HCT116 (cell line): ENCODE results near the gene MLH3. TPM values are rescaled to one million over a fixed set of nuclear protein-coding genes. Genes with fewer than 3 reads are reported as not detected.

Experiments
- ATAC-seq: fragments of 200-7000 bp; cut with Tn5 transposase; 2 replicates; pipeline ENCODE4 v1.9.1; 2020; ENCODE audit warnings: mild to moderate bottlenecking, moderate library complexity
- BruUV-seq: library from RNA; stranded (reverse); fragments of 400-500 nt; replicated peaks from 2 replicates; lab custom pipeline; 2021; lab: Mats Ljungman, UMichigan
- CTCF ChIA-PET: fragments of 300-600 bp; sonication (Branson Sonifier 250); formaldehyde crosslinking; loops from one replicate; lab custom pipeline; 2021; ENCODE audit warnings: antibody characterized with exemption; lab: Charles Lee
- POLR2A ChIA-PET: fragments of 300-600, 350-600 bp; sonication (Branson Sonifier 250); formaldehyde crosslinking; loops from one replicate; lab custom pipeline; 2021; ENCODE audit warnings: antibody characterized with exemption; lab: Charles Lee
- RAD21 ChIA-PET, 2 experiments: fragments of 300-600 bp; sonication (Branson Sonifier 250); formaldehyde crosslinking; loops; one replicate each; lab custom pipeline; 2023; ENCODE audit warnings: low total read pairs in 2 of 2; ENCODE audit not compliant: uncharacterized antibody in 2 of 2, unreplicated experiment in 2 of 2, low non-redundant PET in 1 of 2; lab: Charles Lee
- DNase-seq: peaks from one replicate; pipeline ENCODE4 v3.0.0-alpha.2; 2010; ENCODE audit warnings: low read depth, low spot score
- H2AFZ ChIP-seq: fragments of 200-600 bp; shearing (Covaris generic), sonication (generic); 2 replicates; pipeline ENCODE4 v1.6.1; 2017; ENCODE audit warnings: low read depth, mixed run types, mixed read lengths, antibody characterized with exemption, low read length; ENCODE audit not compliant: poor library complexity, severe bottlenecking
- H3K27ac ChIP-seq: 2 replicates; pipeline ENCODE4 v1.5.1; 2012; ENCODE audit warnings: low read depth, low read length
- H3K27me3 ChIP-seq: fragments of 200-600 bp; sonication (generic); 2 replicates; pipeline ENCODE4 v1.6.1; 2016; ENCODE audit warnings: mixed run types, low read length, mixed read lengths; ENCODE audit not compliant: insufficient read depth
- H3K36me3 ChIP-seq, 2 experiments: fragments of 200-500 bp in 1 of 2; fragments of 200-600 bp in 1 of 2; sonication (Bioruptor generic) in 1 of 2; sonication (generic) in 1 of 2; 2 replicates each; pipeline versions ENCODE4 v1.5.1 to v1.6.1; 2014 to 2016; ENCODE audit warnings: low read length in 2 of 2, inconsistent platforms in 1 of 2, mixed read lengths in 1 of 2, mixed run types in 1 of 2; ENCODE audit not compliant: insufficient read depth in 2 of 2, control insufficient read depth in 1 of 2
- H3K4me1 ChIP-seq, 2 experiments: fragments of 200-600 bp in 1 of 2; sonication (generic) in 1 of 2; 2 replicates each; pipeline versions ENCODE4 v1.5.1 to v1.6.1; 2012 to 2017; ENCODE audit warnings: low read length in 2 of 2, inconsistent platforms in 1 of 2, mild to moderate bottlenecking in 1 of 2, mixed read lengths in 1 of 2, mixed run types in 1 of 2, moderate library complexity in 1 of 2; ENCODE audit not compliant: insufficient read depth in 2 of 2, control insufficient read depth in 1 of 2
- H3K4me2 ChIP-seq: fragments of 200-600 bp; sonication (generic); 2 replicates; pipeline ENCODE4 v1.6.1; 2017; ENCODE audit warnings: mixed run types, low read length, mixed read lengths
- H3K4me3 ChIP-seq, 2 experiments: fragments of 200-600 bp in 1 of 2; sonication (generic) in 1 of 2; replicated peaks in 1 of 2; 2 replicates each; pipeline ENCODE4 v1.5.1; 2011 to 2016; ENCODE audit warnings: low read length in 2 of 2, control low read depth in 1 of 2, low read depth in 1 of 2, mild to moderate bottlenecking in 1 of 2, mixed read lengths in 1 of 2, mixed run types in 1 of 2
- H3K79me2 ChIP-seq: fragments of 200-600 bp; sonication (generic); 2 replicates; pipeline ENCODE4 v1.6.1; 2017; ENCODE audit warnings: mild to moderate bottlenecking, mixed run types, low read length, moderate library complexity, mixed read lengths; ENCODE audit not compliant: insufficient read depth
- H3K9ac ChIP-seq: fragments of 200-600 bp; sonication (generic); 2 replicates; pipeline ENCODE4 v1.6.1; 2016; ENCODE audit warnings: low read length, mixed read lengths
- H3K9me2 ChIP-seq: fragments of 200-600 bp; sonication (generic), shearing (Covaris generic); 2 replicates; pipeline ENCODE4 v1.6.1; 2017; ENCODE audit warnings: mixed run types, mild to moderate bottlenecking, moderate library complexity; ENCODE audit not compliant: insufficient read depth
- H3K9me3 ChIP-seq, 2 experiments: fragments of 200-500 bp in 1 of 2; fragments of 200-600 bp in 1 of 2; sonication (Bioruptor generic) in 1 of 2; sonication (generic) in 1 of 2; 2 replicates each; pipeline ENCODE4 v1.6.1; 2014 to 2017; ENCODE audit warnings: low read length in 2 of 2, mixed read lengths in 2 of 2, inconsistent platforms in 1 of 2, low read depth in 1 of 2, mild to moderate bottlenecking in 1 of 2, mixed run types in 1 of 2, moderate library complexity in 1 of 2; ENCODE audit not compliant: control insufficient read depth in 1 of 2, insufficient read depth in 1 of 2
- H4K20me1 ChIP-seq: fragments of 200-600 bp; sonication (generic), shearing (Covaris generic); 2 replicates; pipeline ENCODE4 v1.6.1; 2017; ENCODE audit warnings: mixed run types, mild to moderate bottlenecking, moderate library complexity; ENCODE audit not compliant: insufficient read depth
- ATF3 ChIP-seq: IDR thresholded peaks from 2 replicates; pipeline ENCODE4 v1.6.1; 2012
- CTCF ChIP-seq, 3 experiments: fragments of 200-600 bp in 1 of 3; sonication (generic) in 1 of 3; IDR thresholded peaks in 2 of 3; conservative IDR thresholded peaks in 1 of 3; 2 replicates each; pipeline ENCODE4 v1.5.1; 2012 to 2017; ENCODE audit warnings: low read depth in 2 of 3, low read length in 2 of 3, antibody characterized with exemption in 1 of 3, borderline replicate concordance in 1 of 3, control low read depth in 1 of 3, mild to moderate bottlenecking in 1 of 3, mixed read lengths in 1 of 3, mixed run types in 1 of 3, moderate library complexity in 1 of 3; ENCODE audit not compliant: insufficient read depth in 1 of 3
- EGR1 ChIP-seq: IDR thresholded peaks from 2 replicates; pipeline ENCODE4 v1.6.1; 2012; ENCODE audit warnings: low read depth
- ELF1 ChIP-seq: IDR thresholded peaks from 2 replicates; pipeline ENCODE4 v1.6.1; 2012; ENCODE audit warnings: low read depth, borderline replicate concordance
- EZH2phosphoT487 ChIP-seq: fragments of 200-600 bp; IDR thresholded peaks from 2 replicates; pipeline ENCODE4 v1.6.1; 2018; ENCODE audit warnings: antibody characterized with exemption, borderline replicate concordance
- FOSL1 ChIP-seq: IDR thresholded peaks from 2 replicates; pipeline ENCODE4 v1.6.1; 2012; ENCODE audit warnings: low read depth
- JUND ChIP-seq: IDR thresholded peaks from 2 replicates; pipeline ENCODE4 v1.6.1; 2012
- POLR2AphosphoS5 ChIP-seq: IDR thresholded peaks from 2 replicates; pipeline ENCODE4 v1.6.1; 2011; ENCODE audit warnings: mild to moderate bottlenecking, low read depth, low read length, moderate library complexity
- REST ChIP-seq: IDR thresholded peaks from 2 replicates; pipeline ENCODE4 v1.6.1; 2012; ENCODE audit warnings: low read depth
- SP1 ChIP-seq: IDR thresholded peaks from 2 replicates; pipeline ENCODE4 v1.6.1; 2012; ENCODE audit warnings: low read depth
- TCF7L2 ChIP-seq: IDR thresholded peaks from 2 replicates; pipeline ENCODE4 v1.7.0; 2011; ENCODE audit warnings: borderline replicate concordance, inconsistent platforms; ENCODE audit not compliant: insufficient read depth, insufficient read length; ENCODE audit errors: extremely low read depth
- YY1 ChIP-seq: IDR thresholded peaks from 2 replicates; pipeline ENCODE4 v1.6.1; 2011; ENCODE audit warnings: low read length, low read depth, moderate library complexity, mild to moderate bottlenecking; ENCODE audit not compliant: insufficient replicate concordance; ENCODE audit errors: extremely low read depth
- intact Hi-C: fragments of 100-400 bp; cut with micrococcal nuclease; formaldehyde crosslinking; loops from 2 replicates; pipeline ENCODE4 v1.10.0; 2022
- total RNA-seq: library from RNA; stranded (reverse); gene quantifications from one replicate; pipeline ENCODE4 v1.2.1, GENCODE V29; 2021; ENCODE audit not compliant: unreplicated experiment

The MLH3 gene
- total RNA-seq, 1 experiment from 2014 or later, result 14.7 TPM

GRCh38 chr14:75016815-75017214 is 34.5 kb downstream of the MLH3 start:
- RAD21 ChIA-PET, result no interaction called here
- H3K27ac ChIP-seq, result no peak overlapping the region
- no peak overlapping the region for H3K4me2 ChIP-seq
- no peak for TF ChIP-seq TCF7L2
- no peak for TF ChIP-seq POLR2AphosphoS5
- TF ChIP-seq YY1, result no peak
- no peak for TF ChIP-seq FOSL1
- no peak for TF ChIP-seq CTCF (IDR thresholded peaks at IDR 0.05 in 2 of 3, conservative IDR thresholded peaks at IDR 0.05 in 1 of 3; ENCODE audit: borderline replicate concordance in 1 of 3, insufficient read depth in 1 of 3, low read depth in 2 of 3, low read length in 2 of 3)
- no peak for TF ChIP-seq REST
- TF ChIP-seq JUND, result no peak
- TF ChIP-seq EGR1, result no peak
- no peak for TF ChIP-seq ELF1
- no peak for TF ChIP-seq ATF3
- TF ChIP-seq SP1, result no peak
- TF ChIP-seq EZH2phosphoT487, result no peak
- TF ChIP-seq, all 23 proteins: peak for 0
- H3K36me3 ChIP-seq, result peaks cover 22 to 28% of the 10 kb centered on the region in 2 experiments
- ATAC-seq (no peak), DNase-seq (no peak)
- intact Hi-C loops, result no loop called here
- no peaks in the 10 kb centered on the region for H3K9me2 ChIP-seq
- H3K9ac ChIP-seq, result no peak overlapping the region
- ChIA-PET CTCF (no interaction called here), POLR2A (no interaction called here)
- H2AFZ ChIP-seq, result no peak overlapping the region
- BruUV-seq, result no TSS peak
- H4K20me1 ChIP-seq, result peaks cover 5% of the 10 kb centered on the region; the same call in 1 of the 2 replicates
- H3K4me3 ChIP-seq, result no peak overlapping the region
- H3K79me2 ChIP-seq, result no peaks in the 10 kb centered on the region
- H3K27me3 ChIP-seq, result no peaks in the 10 kb centered on the region
- H3K9me3 ChIP-seq, result no peaks in the 10 kb centered on the region
- peaks cover 0 to 3% of the 10 kb centered on the region in 2 experiments; a peak in 2 of 4 replicates for H3K4me1 ChIP-seq
